ENCODE results near the gene SRGAP2B. TPM values are rescaled to one million over a fixed set of nuclear protein-coding genes. Genes with fewer than 3 reads are reported as not detected.
A peak's percentile ranks its signal among the peaks of the same experiment; 100 is the strongest.
"Not testable (repeated sequence)": the region's sequence is repeated elsewhere in the genome, so short reads cannot be mapped to it uniquely, and the experiment has no call there.

Gene SRGAP2B
- polyA plus RNA-seq, result 7.7 to 16.7 TPM (median 11.0 TPM) in 3 replicates
- 10.9 TPM for polyA plus RNA-seq (2011; ENCODE audit: low read depth)
- polyA plus RNA-seq (2011; cell fraction: cytosol; rRNA removed), result 8.2 and 10.3 TPM in 2 replicates
- 15.5 and 20.3 TPM in 2 replicates for polyA plus RNA-seq (2011; cell fraction: nucleus; rRNA removed)
- 12.1 and 13.4 TPM in 2 replicates for polyA plus RNA-seq (2012; ENCODE audit: low replicate concordance)
- 9.4 to 29.3 TPM (median 11.3 TPM) in 3 replicates for polyA minus RNA-seq
- polyA minus RNA-seq (2011; cell fraction: cytosol; rRNA and poly(A)+ RNA removed), result 41.6 TPM
- polyA minus RNA-seq (2011; cell fraction: nucleus; rRNA and poly(A)+ RNA removed), result 16.0 and 23.3 TPM in 2 replicates

DNA sequence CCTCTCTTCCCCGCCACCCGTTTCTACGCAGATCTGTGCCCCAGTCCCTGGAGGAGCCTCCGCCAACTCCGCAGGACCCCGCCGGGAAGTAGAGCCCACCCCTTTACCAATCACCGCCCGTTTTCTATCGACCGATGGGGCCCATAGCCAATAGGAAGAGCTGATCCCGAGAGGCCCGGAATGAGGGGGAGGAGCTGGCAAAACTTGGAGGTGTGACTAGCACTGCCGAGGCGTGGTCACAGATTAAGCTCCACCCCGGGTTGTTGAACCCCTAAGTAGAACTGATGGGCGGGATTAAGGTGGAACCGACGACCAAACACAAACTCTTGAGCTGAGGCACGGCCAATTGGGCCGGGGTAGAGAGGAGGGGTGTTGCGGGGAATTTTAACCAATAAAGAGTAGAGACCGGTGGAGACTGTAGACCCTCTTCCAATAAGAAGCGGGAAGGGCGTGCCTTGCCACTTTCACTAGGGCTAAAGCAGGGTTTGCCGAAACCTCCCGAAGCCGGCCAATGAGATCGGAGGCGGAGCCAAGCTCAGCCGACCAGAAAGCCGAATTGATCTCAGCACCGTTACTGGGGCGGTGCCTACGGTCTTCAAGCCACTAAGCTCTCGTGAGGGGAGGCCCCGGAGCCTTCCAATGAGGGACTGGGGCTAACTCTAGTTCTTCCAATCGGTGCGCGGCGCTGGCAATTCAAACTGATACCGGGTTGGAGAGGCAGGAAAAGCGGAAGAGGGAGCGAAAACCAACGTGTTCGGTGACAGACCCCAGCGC, at the start of gene SRGAP2B, which contains the start of gene FAM72D:
TSS of gene SRGAP2B (minus strand) at position 45 of the 774 bp plus-strand sequence. CDS start 2,427 bp downstream, outside the sequence.
TSS of gene FAM72D (plus strand) at position 691 of the 774 bp plus-strand sequence. CDS start 874 bp downstream, outside the sequence.
- H3K9me3 ChIP-seq (ENCODE audit: control insufficient read depth, low read depth, low read length); H3K9me1 ChIP-seq (ENCODE audit: control insufficient read depth, extremely low read depth, insufficient read depth, low read length); H3K27me3 ChIP-seq (ENCODE audit: control insufficient read depth, extremely low read depth, insufficient read depth, low read length); H3K27ac ChIP-seq (ENCODE audit: control insufficient read depth, insufficient read depth, low read length); H3K4me1 ChIP-seq (ENCODE audit: control insufficient read depth, extremely low read depth, insufficient read depth, low read length); H2AFZ ChIP-seq (ENCODE audit: control insufficient read depth, low read length); H4K20me1 ChIP-seq (ENCODE audit: control insufficient read depth, extremely low read depth, insufficient read depth, low read length); H3K79me2 ChIP-seq (ENCODE audit: control insufficient read depth, insufficient read depth, low read length); DNase-seq (ENCODE audit: low read depth, low spot score); dilution Hi-C loops (cut with MboI; ENCODE audit: extremely low pct_ligation_motif_present, low sequenced_read_pairs); FAIRE-seq; H3K9ac ChIP-seq (ENCODE audit: control insufficient read depth, extremely low read depth, insufficient read depth, low read length); H3K36me3 ChIP-seq (ENCODE audit: control insufficient read depth in 2 of 2, extremely low read depth in 1 of 2, insufficient read depth in 2 of 2, low read length in 2 of 2); H3K4me2 ChIP-seq (ENCODE audit: control insufficient read depth, extremely low read depth, insufficient read depth, low read depth, low read length): not testable (repeated sequence)
- H3K4me3 ChIP-seq (ENCODE audit: control insufficient read depth in 2 of 3, extremely low read depth in 1 of 3, insufficient read depth in 2 of 3, low read depth in 1 of 3, low read length in 3 of 3), result peak within 1 kb of the TSS in 2 of 3 experiments; percentile 27 to 36

DNA sequence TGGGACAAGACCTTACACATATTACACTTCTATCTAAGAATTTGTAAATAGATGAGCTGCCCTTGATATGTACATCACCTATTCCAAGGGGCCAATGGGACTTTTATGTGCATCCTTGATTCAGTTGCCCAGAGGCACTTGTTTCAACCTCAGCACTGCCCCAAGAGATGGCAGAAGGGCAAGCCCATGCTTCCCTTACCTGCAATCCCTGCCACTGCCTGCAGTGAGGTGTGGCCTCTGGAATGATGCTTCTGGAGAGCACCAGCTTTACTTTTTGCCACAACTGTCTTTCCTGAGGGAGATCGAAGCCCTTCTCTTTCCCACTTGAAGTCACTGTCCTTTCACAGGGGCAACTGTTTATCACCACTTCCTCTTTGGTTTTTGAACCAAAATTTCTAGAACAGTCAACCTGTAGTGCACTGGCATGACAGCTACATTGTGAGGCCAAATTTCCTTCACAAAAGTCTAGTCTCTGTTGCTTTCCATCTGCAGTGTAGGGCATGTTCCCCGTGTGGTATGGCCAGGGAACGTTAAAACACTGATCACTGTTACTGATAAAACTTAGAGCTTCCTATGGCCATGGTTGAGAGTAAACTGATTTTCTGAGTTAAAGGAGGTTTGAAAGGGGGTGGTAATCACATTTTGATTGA, 49.3 kb upstream of the SRGAP2B start:
- H3K9ac ChIP-seq (ENCODE audit: control insufficient read depth, extremely low read depth, insufficient read depth, low read length); H3K36me3 ChIP-seq (ENCODE audit: control insufficient read depth in 2 of 2, extremely low read depth in 1 of 2, insufficient read depth in 2 of 2, low read length in 2 of 2); H3K9me1 ChIP-seq (ENCODE audit: control insufficient read depth, extremely low read depth, insufficient read depth, low read length); DNase-seq (ENCODE audit: low read depth, low spot score); dilution Hi-C loops (cut with MboI; ENCODE audit: extremely low pct_ligation_motif_present, low sequenced_read_pairs); H3K4me2 ChIP-seq (ENCODE audit: control insufficient read depth, extremely low read depth, insufficient read depth, low read depth, low read length); H3K27ac ChIP-seq (ENCODE audit: control insufficient read depth, insufficient read depth, low read length); H3K79me2 ChIP-seq (ENCODE audit: control insufficient read depth, insufficient read depth, low read length); H3K4me1 ChIP-seq (ENCODE audit: control insufficient read depth, extremely low read depth, insufficient read depth, low read length); H3K4me3 ChIP-seq (ENCODE audit: control insufficient read depth in 2 of 3, extremely low read depth in 1 of 3, insufficient read depth in 2 of 3, low read depth in 1 of 3, low read length in 3 of 3); H3K9me3 ChIP-seq (ENCODE audit: control insufficient read depth, low read depth, low read length); H3K27me3 ChIP-seq (ENCODE audit: control insufficient read depth, extremely low read depth, insufficient read depth, low read length); H2AFZ ChIP-seq (ENCODE audit: control insufficient read depth, low read length); FAIRE-seq; H4K20me1 ChIP-seq (ENCODE audit: control insufficient read depth, extremely low read depth, insufficient read depth, low read length): not testable (repeated sequence)

DNA sequence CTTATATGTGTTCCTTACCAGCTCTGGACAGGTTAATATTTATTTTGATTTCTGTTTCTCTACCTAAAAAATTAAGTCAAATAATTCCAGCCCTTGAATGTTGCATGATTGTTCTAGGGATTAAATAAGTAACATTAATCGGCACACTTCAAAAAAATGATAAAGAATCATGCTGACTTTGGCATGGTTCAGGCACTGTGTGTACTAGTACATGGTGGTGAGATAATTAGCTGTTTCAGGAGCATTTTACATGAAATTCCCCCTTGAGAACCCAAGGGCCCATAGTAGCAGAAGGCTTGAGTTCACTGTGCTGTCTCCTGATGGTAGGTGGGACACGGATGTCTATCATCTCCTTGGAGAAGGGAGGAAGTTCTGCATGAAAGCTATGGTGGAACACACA, 45.4 kb upstream of the SRGAP2B start:
- H3K36me3 ChIP-seq (ENCODE audit: control insufficient read depth in 2 of 2, extremely low read depth in 1 of 2, insufficient read depth in 2 of 2, low read length in 2 of 2); dilution Hi-C loops (cut with MboI; ENCODE audit: extremely low pct_ligation_motif_present, low sequenced_read_pairs); H3K79me2 ChIP-seq (ENCODE audit: control insufficient read depth, insufficient read depth, low read length); H2AFZ ChIP-seq (ENCODE audit: control insufficient read depth, low read length); H3K9me3 ChIP-seq (ENCODE audit: control insufficient read depth, low read depth, low read length); H3K4me3 ChIP-seq (ENCODE audit: control insufficient read depth in 2 of 3, extremely low read depth in 1 of 3, insufficient read depth in 2 of 3, low read depth in 1 of 3, low read length in 3 of 3); FAIRE-seq; H3K27me3 ChIP-seq (ENCODE audit: control insufficient read depth, extremely low read depth, insufficient read depth, low read length); H3K4me2 ChIP-seq (ENCODE audit: control insufficient read depth, extremely low read depth, insufficient read depth, low read depth, low read length); H3K27ac ChIP-seq (ENCODE audit: control insufficient read depth, insufficient read depth, low read length); H4K20me1 ChIP-seq (ENCODE audit: control insufficient read depth, extremely low read depth, insufficient read depth, low read length); DNase-seq (ENCODE audit: low read depth, low spot score); H3K4me1 ChIP-seq (ENCODE audit: control insufficient read depth, extremely low read depth, insufficient read depth, low read length); H3K9me1 ChIP-seq (ENCODE audit: control insufficient read depth, extremely low read depth, insufficient read depth, low read length); H3K9ac ChIP-seq (ENCODE audit: control insufficient read depth, extremely low read depth, insufficient read depth, low read length): not testable (repeated sequence)

GRCh38 chr1:145134476-145134875, 39.3 kb upstream of the SRGAP2B start:
- H2AFZ ChIP-seq (ENCODE audit: control insufficient read depth, low read length); H4K20me1 ChIP-seq (ENCODE audit: control insufficient read depth, extremely low read depth, insufficient read depth, low read length); dilution Hi-C loops (cut with MboI; ENCODE audit: extremely low pct_ligation_motif_present, low sequenced_read_pairs); H3K79me2 ChIP-seq (ENCODE audit: control insufficient read depth, insufficient read depth, low read length); H3K4me1 ChIP-seq (ENCODE audit: control insufficient read depth, extremely low read depth, insufficient read depth, low read length); FAIRE-seq; H3K4me2 ChIP-seq (ENCODE audit: control insufficient read depth, extremely low read depth, insufficient read depth, low read depth, low read length); H3K9ac ChIP-seq (ENCODE audit: control insufficient read depth, extremely low read depth, insufficient read depth, low read length); H3K9me1 ChIP-seq (ENCODE audit: control insufficient read depth, extremely low read depth, insufficient read depth, low read length); H3K27ac ChIP-seq (ENCODE audit: control insufficient read depth, insufficient read depth, low read length); H3K4me3 ChIP-seq (ENCODE audit: control insufficient read depth in 2 of 3, extremely low read depth in 1 of 3, insufficient read depth in 2 of 3, low read depth in 1 of 3, low read length in 3 of 3); DNase-seq (ENCODE audit: low read depth, low spot score); H3K27me3 ChIP-seq (ENCODE audit: control insufficient read depth, extremely low read depth, insufficient read depth, low read length); H3K9me3 ChIP-seq (ENCODE audit: control insufficient read depth, low read depth, low read length); H3K36me3 ChIP-seq (ENCODE audit: control insufficient read depth in 2 of 2, extremely low read depth in 1 of 2, insufficient read depth in 2 of 2, low read length in 2 of 2): not testable (repeated sequence)
